Right lobe of liver (tissue), 6 donors: Measurements from ENCODE around the gene DEFB131B. TPM values are rescaled to one million over a fixed set of nuclear protein-coding genes. Genes with fewer than 3 reads are reported as not detected.
A peak's percentile ranks its signal among the peaks of the same experiment; 100 is the strongest.

Experiments
- ATAC-seq, 4 donors: fragments of 200-7000 bp; cut with Tn5 transposase; one replicate each; pipeline ENCODE4 v1.9.1; 2020; ENCODE audit warnings: mild to moderate bottlenecking in 4 of 4, moderate library complexity in 4 of 4
- DNase-seq, 3 donors: peaks; one replicate each; pipeline ENCODE4 v3.0.0-alpha.2; 2020
- H3K27ac ChIP-seq, 3 donors: fragments of 200-600 bp; one replicate each; pipeline ENCODE4 v1.8.0; 2022
- H3K27me3 ChIP-seq, 2 donors: fragments of 200-600 bp; one replicate each; pipeline ENCODE4 v1.8.0; 2022
- H3K36me3 ChIP-seq, 4 donors: fragments of 200-600 bp; sonication (generic) in 1 of 4; one replicate each; pipeline versions ENCODE4 v1.5.1 to v1.8.0; 2017 to 2022; ENCODE audit warnings: control low read depth in 1 of 4
- H3K4me1 ChIP-seq, 4 donors: fragments of 200-600 bp; sonication (generic) in 1 of 4; one replicate each; pipeline versions ENCODE4 v1.5.1 to v1.8.0; 2017 to 2022; ENCODE audit warnings: control low read depth in 1 of 4
- H3K4me3 ChIP-seq, 3 donors: fragments of 200-600 bp; one replicate each; pipeline ENCODE4 v1.8.0; 2022
- H3K9me3 ChIP-seq, 4 donors: fragments of 200-600 bp; sonication (generic) in 1 of 4; one replicate each; pipeline versions ENCODE4 v1.5.1 to v1.8.0; 2017 to 2022; ENCODE audit warnings: control low read depth in 1 of 4
- CTCF ChIP-seq, 4 donors: fragments of 200-600 bp in 3 of 4; fragments of 450-650 bp in 1 of 4; IDR thresholded peaks; one replicate each; pipeline versions ENCODE4 v1.5.1 to v1.8.0; 2016 to 2022; ENCODE audit warnings: antibody characterized with exemption in 4 of 4, mild to moderate bottlenecking in 2 of 4
- POLR2A ChIP-seq: fragments of 450-650 bp; IDR thresholded peaks from one replicate; pipeline ENCODE4 v1.6.1; 2017; ENCODE audit warnings: antibody characterized with exemption, mild to moderate bottlenecking
- WGBS: methylation state at CpG from one replicate; pipeline ENCODE4 v1.1.6; 2018; ENCODE audit warnings: low coverage, low lambda C conversion rate; ENCODE audit not compliant: insufficient coverage; ENCODE audit errors: missing lambda C conversion rate; 5-methylcytosine and 5-hydroxymethylcytosine counted together
- intact Hi-C, 2 donors: fragments of 100-400 bp; cut with DNase I; formaldehyde crosslinking; loops; one replicate each; pipeline versions ENCODE4 v1.11.2 to v1.14.1; 2022
- total RNA-seq, 6 experiments: library from RNA; depleted of rRNA in 2 of 6; stranded (reverse); fragments of >200 nt in 2 of 6; fragmentation: NEBNext Ultra II Directional in 3 of 6; extraction: Animal tissue kit (Norgen Biotek cat#: 25700) in 3 of 6; gene quantifications; one replicate each; pipeline versions ENCODE4 v1.1.0 to v1.2.4, GENCODE V29; 2016 to 2023
- donor health status: DM: no; HTN: yes; CAD: no.
- donor health status: DM: no; HTN: no; CAD: no.
- donor health status: DM: no; HTN: no; CAD: no.
- donor health status: DM: no; HTN: yes; CAD: no.
- donor health status: DM: no; HTN: yes; CAD: no.

Gene DEFB131B
- total RNA-seq, 6 experiments from 2014 or later = not detected

DNA sequence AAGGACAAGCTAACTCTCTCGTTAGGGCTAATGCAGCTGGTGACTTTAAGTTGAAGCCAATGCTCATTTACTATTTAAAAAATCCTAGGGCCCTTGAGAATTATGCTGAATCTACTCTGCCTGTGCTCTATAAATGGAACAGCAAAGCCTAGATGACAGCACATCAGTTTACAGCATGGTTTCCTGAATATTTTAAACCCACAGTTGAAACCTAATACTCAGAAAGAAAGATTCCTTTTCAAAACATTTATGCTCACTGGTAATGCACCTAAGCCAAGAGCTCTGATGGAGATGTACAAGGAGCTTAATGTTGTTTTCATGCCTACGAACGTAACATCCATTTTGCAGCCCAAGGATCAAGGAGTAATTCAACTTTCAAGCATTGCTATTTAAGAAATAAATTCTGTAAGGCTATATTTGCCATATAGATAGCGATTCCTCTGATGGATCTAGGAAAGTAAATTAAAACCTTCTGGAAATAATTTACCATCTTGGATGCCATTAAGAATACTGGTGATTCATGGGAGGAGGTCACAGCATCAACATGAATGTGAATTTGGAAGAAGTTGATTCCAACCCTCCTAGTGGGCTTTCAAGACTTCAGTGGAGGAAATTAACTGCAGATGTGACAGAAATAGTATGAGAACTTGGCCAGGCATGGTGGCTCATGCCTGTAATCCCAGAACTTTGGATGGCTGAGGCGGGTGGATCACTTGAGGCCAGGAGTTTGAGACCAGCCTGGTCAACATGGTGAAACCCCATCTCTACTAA, 35.7 kb downstream of the DEFB131B start:
- no peak for DNase-seq
- peaks cover 0 to 28% (median 0%) of the 10 kb centered on the region in 4 donors for H3K36me3 ChIP-seq
- H3K4me1 ChIP-seq = no peaks in the 10 kb centered on the region

DNA sequence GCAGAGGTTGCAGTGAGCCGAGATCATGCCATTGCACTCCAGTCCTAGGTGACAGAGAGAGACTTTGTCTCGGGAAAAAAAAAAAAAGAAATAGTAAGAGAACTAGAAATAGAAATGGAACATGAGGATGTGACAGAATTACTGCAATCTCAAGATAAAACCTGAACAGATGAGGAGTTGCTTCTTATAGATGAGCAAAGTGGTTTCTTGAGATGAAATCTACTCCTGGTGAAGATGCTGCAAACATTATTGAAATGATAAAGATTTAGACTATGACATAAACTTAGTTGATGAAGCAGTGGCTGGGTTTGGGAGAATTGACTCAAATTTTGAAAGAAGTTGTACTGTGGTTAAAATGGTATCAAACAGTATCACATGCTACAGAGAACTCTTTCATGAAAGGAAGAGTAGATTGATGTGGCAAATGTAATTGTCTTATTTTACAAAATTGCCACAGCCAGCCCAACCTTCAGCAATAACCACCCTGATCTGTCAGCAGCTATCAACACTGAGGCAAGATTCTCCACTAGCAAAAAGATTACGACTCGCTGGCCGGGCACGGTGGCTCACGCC, 36.5 kb downstream of the DEFB131B start:
- 93% methylated on average over 6 of the region's 7 CpGs for WGBS
- ATAC-seq = no peak
- Histone ChIP-seq H3K4me1 (no peaks in the 10 kb centered on the region), H3K9me3 (no peaks in the 10 kb centered on the region), H3K36me3 (peaks cover 0 to 28% (median 0%) of the 10 kb centered on the region in 4 donors), H3K4me3 (no peak overlapping the region), H3K27me3 (no peaks in the 10 kb centered on the region), H3K27ac (no peak overlapping the region)
- DNase-seq = no peak
- TF ChIP-seq POLR2A = no peak
- intact Hi-C loops = no loop called here

More for the DNA sequence above, 35.7 kb downstream of the DEFB131B start:
- 85% methylated on average over 5 of the region's 5 CpGs for WGBS
- TF ChIP-seq CTCF (IDR thresholded peaks at IDR 0.05) = no peak
- TF ChIP-seq POLR2A = no peak
- Histone ChIP-seq H3K4me3 (no peak overlapping the region), H3K27me3 (no peaks in the 10 kb centered on the region), H3K27ac (no peak overlapping the region), H3K9me3 (no peaks in the 10 kb centered on the region)
- intact Hi-C loops = no loop called here
- no peak for ATAC-seq

DNA sequence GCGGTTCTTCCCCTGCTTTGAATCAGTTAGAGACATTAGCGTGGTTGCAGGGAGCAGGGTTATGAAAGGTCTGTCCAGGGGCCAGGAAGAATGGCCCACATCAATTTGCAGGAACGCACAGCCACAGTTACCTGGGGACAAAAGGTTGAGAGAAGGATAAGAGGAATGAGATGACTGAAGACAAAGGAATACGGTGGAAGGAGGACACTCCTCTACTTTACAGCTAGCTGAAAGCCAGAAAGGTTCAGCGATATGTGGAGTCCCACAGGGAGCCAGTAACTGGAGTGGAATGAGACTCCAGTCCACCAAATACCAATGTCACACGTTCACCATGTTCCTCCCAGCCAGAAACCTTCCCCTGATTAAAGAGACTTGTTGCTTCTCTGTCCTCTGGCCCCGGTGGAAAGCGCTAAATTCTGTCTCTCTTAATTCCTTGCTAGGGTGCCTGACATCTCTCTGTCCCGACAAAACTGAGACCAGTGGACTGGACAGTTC, 39.4 kb downstream of the DEFB131B start:
- Histone ChIP-seq H3K27me3 (no peaks in the 10 kb centered on the region), H3K4me1 (no peaks in the 10 kb centered on the region), H3K36me3 (peaks cover 0 to 28% (median 0%) of the 10 kb centered on the region in 4 donors), H3K9me3 (no peaks in the 10 kb centered on the region), H3K27ac (no peak overlapping the region), H3K4me3 (no peak overlapping the region)
- no peak for DNase-seq
- TF ChIP-seq CTCF (IDR thresholded peaks at IDR 0.05) = no peak
- TF ChIP-seq POLR2A = no peak
- no peak for ATAC-seq
- WGBS = 95% methylated on average over 9 of the region's 9 CpGs
- intact Hi-C loops = no loop called here

DNA sequence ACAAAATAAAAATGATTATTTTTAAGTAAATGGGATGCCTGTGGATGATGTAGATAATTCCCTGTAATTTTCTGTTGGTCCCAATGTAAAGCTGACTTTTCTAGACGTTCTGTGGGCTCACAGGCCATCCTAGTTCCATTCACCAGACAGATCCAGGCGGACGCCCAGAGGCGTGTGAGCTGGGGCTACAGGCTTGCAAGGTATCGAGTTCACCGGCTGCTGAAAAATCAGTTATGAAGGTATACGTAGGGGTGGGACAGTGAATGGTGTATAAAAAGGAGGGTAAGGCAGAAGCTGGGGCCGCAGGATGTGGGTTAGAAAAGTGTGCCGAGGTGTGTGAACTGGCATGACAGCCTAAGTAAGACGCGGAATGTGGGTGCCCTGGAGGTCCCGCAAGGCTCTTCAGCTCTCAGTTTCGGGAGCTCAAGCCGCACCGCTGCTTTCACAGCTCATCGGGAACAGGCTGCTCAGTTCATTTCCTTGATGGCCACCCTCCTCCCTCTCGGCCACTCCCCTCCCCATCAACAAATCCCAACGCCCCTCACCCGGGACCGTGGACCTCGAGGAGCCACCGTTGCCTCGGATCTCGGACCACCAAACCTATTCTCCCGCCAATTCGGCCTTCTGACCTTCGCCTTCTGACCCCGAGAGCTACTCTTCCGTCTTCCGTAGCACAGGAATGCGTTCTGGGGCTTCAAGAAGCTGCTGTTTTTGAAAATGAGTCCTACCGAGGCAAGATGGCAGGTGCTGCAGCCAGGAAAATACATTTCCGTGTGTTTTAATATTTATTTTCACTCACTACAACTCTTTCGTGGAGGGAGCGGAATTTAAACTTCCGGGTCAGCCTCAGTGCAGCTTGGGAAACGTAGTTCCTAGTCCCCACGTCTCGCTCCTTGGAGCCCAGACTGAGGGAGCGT, 49.8 kb downstream of the DEFB131B start, which contains the start of gene XNDC1N:
TSS of gene XNDC1N (minus strand) at position 775 of the 917 bp plus-strand sequence. CDS start 5,241 bp downstream, outside the sequence.
- DNase-seq = peak; percentile 43 to 68 (median 63)
- H3K4me1 ChIP-seq = peaks cover 0 to 16% (median 7%) of the 10 kb centered on the region in 4 donors
- H3K4me3 ChIP-seq = peak within 1 kb of the TSS; percentile 77 to 88 (median 83)
- H3K9me3 ChIP-seq = no peaks in the 10 kb centered on the region
- H3K36me3 ChIP-seq = no peaks in the 10 kb centered on the region
- ATAC-seq = peak; percentile 90 to 94 (median 94)
- intact Hi-C loops = no loop called here
- H3K27ac ChIP-seq = peak within 1 kb of the TSS; percentile 66 to 83 (median 71)
- under 1% methylated on average over 35 of the region's 40 CpGs for WGBS
- TF ChIP-seq CTCF (IDR thresholded peaks at IDR 0.05) (no peak), POLR2A (no peak)
- H3K27me3 ChIP-seq = no peaks in the 10 kb centered on the region
